C4-2B (cell line): ENCODE measurements around the gene TRIM3.

ENCODE experiments used
- H3K27ac ChIP-seq: fragments of 450-650 bp; 2 replicates; pipeline ENCODE4 v1.5.1; 2017
- CTCF ChIP-seq: fragments of 450-650 bp; conservative IDR thresholded peaks from 2 replicates; pipeline ENCODE4 v1.5.1; 2017; ENCODE audit warnings: mild to moderate bottlenecking
- ZFX ChIP-seq: fragments of 450-650 bp; IDR thresholded peaks from 2 replicates; pipeline ENCODE4 v1.6.1; 2017

Gene TRIM3

DNA sequence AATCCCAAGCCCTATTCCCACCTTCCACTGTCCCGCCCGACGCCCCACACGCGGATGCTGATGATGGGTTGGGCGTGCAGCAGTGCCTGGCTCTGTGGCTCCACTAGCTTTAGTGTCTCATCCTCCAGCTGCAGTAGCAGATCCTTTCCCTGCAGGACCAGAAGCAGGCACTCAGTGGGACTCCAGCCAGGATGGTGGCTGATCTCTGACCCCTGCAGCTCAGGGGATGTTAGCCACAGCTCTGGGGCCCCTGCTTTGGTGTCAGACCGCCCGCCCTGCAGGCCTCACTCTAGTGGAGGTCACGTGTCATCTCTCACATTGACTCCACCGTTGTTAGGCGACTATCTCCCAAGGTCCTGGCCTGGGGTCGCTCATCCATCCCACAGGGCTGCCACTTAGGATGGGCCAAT, 71.7 kb downstream of the TRIM3 start:
- TF ChIP-seq CTCF (no peak), ZFX (no peak)
- H3K27ac ChIP-seq, result no peak overlapping the region

- H3K27ac ChIP-seq, result no peak overlapping the region
- TF ChIP-seq CTCF (no peak), ZFX (no peak)
Observed at GRCh38 chr11:6401464-6401863, 72.3 kb downstream of the TRIM3 start.

DNA sequence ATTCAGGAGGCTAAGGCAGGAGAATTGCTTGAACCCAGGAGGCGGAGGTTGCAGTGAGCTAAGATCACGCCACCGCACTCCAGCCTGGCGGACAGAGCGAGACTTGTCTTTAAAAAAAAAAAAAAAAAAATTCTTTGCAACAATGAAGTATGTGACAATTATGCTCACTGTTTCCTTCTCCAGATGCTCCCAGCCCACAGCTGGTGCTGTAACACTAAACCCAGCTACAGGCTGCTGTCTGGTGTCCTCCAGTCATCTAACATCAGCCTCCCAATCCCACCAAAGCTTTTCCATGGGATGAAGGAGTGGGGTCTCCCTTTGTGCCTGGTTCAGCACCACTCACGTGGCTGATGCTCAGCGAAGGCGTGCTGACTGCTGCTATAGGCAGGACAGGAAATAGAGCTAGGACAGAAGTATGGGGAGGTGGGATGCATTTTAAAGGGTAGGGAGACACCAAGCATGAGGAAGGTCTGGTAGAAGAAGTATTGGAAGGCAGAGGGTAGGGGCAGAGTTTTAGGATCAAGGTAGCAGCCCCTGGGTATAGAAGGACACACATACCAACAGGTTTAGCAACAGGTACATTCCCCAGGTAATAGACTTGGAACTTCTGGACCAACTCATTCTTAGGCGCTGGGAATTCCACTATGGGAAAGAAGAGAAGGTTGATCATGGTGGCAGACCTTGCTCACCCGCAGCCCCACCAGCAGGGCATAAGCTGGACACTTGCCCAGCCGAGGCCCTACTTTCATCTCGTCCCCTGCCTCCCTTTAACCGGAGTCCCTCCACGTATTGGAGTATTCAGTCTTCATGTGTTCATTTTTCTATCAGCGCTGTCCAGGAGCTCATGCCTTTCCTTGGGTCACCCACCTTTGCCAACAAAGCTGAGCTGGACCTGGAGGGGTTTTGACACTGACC, 73.1 kb downstream of the TRIM3 start:
- H3K27ac ChIP-seq, result no peak overlapping the region
- TF ChIP-seq CTCF, result no peak
- no peak for TF ChIP-seq ZFX
